HG02759 (cell line): ENCODE measurements around the gene PCDHGB3.
"Not testable (repeated sequence)": the region's sequence is repeated elsewhere in the genome, so short reads cannot be mapped to it uniquely, and the experiment has no call there.

Source experiments
- ATAC-seq: cut with Tn5 transposase; IDR thresholded peaks from one replicate; pipeline ENCODE4 v1.9.1; 2021; ENCODE audit warnings: mild to moderate bottlenecking, moderate library complexity; ENCODE audit not compliant: unreplicated experiment

The PCDHGB3 gene

DNA sequence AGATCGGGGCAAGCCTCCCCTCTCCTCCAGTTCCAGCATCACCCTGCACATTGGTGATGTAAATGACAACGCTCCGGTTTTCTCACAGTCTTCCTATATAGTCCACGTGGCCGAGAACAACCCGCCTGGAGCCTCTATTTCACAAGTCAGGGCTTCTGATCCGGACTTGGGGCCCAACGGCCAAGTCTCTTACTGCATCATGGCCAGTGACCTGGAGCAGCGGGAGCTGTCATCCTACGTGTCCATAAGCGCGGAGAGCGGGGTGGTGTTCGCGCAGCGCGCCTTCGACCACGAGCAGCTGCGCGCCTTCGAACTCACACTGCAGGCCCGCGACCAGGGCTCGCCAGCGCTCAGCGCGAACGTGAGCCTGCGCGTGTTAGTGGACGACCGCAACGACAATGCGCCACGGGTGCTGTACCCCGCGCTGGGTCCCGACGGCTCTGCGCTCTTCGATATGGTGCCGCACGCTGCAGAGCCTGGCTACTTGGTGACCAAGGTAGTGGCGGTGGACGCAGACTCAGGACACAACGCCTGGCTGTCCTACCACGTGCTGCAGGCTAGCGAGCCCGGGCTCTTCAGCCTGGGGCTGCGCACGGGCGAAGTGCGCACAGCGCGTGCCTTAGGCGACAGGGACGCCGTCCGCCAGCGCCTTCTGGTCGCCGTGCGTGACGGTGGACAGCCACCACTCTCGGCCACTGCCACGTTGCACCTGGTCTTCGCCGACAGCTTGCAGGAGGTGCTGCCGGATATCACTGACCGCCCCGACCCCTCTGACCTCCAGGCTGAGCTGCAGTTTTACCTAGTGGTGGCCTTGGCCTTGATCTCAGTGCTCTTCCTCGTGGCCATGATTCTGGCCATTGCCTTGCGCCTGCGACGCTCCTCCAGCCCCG, 19.4 kb downstream of the PCDHGB3 start:
- no peak for ATAC-seq

DNA sequence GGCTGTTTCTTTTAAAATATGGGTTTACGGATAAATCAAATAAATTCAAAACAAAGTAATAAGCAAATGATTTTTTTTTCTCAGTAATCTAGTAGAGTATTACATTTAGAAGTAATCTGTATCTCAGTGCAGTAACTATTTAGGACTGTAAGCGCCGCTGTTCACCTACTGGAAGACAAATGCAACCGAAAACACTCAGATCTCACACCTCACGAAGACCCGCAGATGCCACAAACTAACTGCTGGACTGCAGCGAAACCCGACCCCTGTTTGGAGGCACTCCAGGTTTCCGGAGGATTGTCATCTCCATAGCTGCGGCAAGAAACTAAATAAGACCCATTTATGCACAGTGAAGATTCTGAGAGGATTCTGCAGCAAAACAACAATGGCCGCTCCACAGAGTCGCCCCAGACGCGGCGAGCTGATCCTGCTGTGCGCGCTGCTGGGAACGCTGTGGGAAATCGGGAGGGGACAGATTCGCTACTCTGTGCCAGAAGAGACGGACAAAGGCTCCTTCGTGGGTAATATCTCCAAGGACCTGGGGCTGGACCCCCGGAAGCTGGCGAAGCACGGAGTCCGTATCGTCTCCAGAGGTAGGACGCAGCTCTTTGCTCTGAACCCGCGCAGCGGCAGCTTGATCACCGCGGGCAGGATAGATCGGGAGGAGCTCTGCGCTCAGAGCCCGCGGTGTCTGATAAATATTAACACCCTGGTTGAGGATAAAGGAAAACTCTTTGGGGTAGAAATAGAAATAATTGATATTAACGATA, 22.6 kb downstream of the PCDHGB3 start, which contains the start of gene PCDHGA8:
Gene PCDHGA8, plus strand, starts transcription at position 205 of the 770 bp plus-strand sequence. Its CDS starts 181 bp downstream, at position 386.
- no peak for ATAC-seq

DNA sequence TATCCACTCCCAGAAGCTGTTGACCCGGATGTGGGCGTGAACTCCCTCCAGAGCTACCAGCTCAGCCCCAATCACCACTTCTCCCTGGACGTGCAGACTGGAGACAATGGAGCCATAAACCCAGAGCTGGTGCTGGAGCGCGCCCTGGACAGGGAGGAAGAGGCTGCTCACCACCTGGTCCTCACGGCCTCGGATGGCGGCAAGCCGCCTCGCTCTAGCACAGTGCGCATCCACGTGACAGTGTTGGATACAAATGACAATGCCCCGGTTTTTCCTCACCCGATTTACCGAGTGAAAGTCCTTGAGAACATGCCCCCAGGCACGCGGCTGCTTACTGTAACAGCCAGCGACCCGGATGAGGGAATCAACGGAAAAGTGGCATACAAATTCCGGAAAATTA, 23.2 kb downstream of the PCDHGB3 start:
- ATAC-seq, result no peak

DNA sequence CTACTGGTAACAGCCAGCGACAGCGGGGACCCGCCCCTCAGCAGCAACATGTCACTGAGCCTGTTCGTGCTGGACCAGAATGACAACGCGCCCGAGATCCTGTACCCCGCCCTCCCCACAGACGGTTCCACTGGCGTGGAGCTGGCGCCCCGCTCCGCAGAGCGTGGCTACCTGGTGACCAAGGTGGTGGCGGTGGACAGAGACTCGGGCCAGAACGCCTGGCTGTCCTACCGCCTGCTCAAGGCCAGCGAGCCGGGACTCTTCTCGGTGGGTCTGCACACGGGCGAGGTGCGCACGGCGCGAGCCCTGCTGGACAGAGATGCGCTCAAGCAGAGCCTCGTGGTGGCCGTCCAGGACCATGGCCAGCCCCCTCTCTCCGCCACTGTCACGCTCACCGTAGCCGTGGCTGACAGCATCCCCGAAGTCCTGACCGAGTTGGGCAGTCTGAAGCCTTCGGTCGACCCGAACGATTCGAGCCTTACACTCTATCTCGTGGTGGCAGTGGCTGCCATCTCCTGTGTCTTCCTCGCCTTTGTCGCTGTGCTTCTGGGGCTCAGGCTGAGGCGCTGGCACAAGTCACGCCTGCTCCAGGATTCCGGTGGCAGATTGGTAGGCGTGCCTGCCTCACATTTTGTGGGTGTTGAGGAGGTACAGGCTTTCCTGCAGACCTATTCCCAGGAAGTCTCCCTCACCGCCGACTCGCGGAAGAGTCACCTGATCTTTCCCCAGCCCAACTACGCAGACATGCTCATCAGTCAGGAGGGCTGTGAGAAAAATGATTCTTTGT, 24.6 kb downstream of the PCDHGB3 start:
- not testable (repeated sequence) for ATAC-seq

DNA sequence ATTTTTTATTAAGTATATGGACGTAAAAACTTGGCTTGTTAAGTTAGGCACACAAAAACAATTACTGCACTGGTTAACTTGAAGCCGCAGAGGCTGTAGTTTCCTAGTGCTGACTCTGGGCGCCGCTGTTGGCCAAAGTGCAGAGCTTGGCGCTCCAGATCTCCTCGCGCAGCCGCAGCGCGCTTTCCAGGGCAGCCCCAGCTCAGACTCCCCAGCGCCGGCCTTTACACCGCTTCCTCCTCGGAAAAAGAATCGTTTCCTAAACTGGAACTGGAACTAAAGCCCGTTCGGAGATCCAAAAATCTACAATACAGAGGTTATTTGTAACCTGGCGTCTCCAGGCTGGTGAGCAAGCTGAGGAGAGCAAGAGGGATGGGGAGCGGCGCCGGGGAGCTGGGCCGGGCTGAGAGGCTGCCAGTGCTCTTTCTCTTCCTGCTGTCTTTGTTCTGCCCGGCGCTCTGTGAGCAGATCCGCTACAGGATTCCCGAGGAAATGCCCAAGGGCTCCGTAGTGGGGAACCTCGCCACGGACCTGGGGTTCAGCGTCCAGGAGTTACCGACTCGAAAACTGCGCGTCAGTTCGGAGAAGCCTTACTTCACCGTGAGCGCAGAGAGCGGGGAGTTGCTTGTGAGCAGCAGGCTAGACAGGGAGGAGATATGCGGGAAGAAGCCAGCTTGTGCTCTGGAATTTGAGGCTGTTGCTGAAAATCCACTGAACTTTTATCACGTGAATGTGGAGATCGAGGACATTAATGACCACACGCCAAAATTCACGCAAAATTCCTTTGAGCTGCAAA, 27.9 kb downstream of the PCDHGB3 start, which contains the start of gene PCDHGB5:
Gene PCDHGB5, plus strand, starts transcription at position 192 of the 796 bp plus-strand sequence. Its CDS starts 181 bp downstream, at position 373.
- ATAC-seq, result peak; percentile 98

DNA sequence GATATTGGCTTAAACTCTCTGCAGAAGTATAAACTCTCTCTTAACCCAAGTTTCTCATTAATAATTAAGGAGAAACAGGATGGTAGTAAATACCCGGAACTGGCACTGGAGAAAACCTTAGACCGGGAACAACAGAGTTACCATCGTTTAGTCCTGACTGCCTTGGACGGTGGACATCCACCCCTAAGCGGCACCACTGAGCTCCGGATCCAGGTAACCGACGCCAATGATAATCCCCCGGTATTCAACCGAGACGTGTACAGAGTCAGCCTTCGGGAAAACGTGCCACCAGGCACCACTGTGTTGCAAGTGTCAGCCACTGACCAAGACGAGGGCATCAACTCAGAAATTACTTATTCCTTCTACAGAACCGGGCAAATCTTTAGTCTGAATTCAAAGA, 28.6 kb downstream of the PCDHGB3 start:
- no peak for ATAC-seq

DNA sequence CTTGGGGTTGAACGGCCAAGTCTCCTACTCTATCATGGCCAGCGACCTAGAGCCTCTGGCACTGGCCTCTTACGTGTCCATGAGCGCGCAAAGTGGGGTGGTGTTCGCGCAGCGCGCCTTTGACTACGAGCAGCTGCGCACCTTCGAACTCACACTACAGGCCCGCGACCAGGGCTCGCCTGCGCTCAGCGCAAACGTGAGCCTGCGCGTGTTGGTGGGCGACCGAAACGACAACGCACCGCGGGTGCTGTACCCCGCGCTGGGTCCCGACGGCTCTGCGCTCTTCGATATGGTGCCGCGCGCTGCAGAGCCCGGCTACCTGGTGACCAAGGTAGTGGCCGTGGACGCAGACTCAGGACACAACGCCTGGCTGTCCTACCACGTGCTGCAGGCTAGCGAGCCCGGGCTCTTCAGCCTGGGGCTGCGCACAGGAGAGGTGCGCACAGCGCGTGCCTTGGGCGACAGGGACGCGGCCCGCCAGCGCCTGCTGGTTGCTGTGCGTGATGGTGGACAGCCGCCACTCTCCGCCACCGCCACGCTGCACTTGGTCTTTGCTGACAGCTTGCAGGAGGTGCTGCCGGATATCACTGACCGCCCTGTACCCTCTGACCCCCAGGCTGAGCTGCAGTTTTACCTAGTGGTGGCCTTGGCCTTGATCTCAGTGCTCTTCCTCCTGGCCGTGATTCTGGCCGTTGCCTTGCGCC, 29.7 kb downstream of the PCDHGB3 start:
- no peak for ATAC-seq

DNA sequence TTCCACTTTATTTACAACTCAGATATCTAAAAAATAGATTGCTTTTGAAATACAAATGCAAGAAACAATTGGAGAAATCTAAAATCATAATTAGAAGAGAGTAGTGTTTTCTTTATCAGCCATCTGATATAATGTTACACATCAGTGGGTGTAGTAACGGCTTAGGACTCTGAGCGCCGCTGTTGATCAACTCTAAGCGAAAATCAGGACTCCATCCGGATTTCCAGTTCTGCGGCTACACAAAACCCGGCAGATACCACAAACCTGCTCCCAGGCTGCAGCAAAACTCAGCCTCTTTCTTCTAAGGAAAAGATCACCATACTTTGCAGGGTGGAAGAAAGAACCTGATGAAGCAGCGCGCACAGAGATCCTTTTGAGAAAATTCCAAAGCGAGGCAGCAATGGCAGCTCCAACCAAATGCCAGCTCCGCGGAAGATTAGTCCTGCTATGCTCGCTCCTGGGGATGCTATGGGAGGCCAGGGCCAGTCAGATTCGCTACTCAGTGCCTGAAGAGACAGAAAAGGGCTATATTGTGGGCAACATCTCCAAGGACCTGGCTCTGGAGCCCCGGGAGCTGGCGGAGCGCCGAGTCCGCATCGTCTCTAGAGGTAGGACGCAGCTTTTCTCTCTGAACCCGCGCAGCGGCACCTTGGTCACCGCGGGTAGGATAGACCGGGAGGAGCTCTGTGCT, 32.7 kb downstream of the PCDHGB3 start, which contains the start of gene PCDHGA9:
Gene PCDHGA9, plus strand, starts transcription at position 226 of the 691 bp plus-strand sequence. Its CDS starts 175 bp downstream, at position 401.
- ATAC-seq, result no peak

DNA sequence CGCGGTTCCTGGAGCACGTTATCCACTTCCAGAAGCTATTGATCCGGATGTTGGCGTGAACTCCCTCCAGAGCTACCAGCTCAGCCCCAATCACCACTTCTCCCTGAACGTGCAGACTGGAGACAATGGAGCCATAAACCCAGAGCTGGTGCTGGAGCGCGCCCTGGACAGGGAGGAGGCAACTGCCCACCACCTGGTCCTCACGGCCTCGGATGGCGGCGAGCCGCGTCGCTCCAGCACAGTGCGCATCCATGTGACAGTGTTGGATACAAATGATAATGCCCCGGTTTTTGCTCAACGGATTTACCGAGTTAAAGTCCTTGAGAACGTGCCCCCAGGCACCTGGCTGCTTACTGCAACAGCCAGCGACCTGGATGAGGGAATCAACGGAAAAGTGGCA, 33.3 kb downstream of the PCDHGB3 start:
- no peak for ATAC-seq

DNA sequence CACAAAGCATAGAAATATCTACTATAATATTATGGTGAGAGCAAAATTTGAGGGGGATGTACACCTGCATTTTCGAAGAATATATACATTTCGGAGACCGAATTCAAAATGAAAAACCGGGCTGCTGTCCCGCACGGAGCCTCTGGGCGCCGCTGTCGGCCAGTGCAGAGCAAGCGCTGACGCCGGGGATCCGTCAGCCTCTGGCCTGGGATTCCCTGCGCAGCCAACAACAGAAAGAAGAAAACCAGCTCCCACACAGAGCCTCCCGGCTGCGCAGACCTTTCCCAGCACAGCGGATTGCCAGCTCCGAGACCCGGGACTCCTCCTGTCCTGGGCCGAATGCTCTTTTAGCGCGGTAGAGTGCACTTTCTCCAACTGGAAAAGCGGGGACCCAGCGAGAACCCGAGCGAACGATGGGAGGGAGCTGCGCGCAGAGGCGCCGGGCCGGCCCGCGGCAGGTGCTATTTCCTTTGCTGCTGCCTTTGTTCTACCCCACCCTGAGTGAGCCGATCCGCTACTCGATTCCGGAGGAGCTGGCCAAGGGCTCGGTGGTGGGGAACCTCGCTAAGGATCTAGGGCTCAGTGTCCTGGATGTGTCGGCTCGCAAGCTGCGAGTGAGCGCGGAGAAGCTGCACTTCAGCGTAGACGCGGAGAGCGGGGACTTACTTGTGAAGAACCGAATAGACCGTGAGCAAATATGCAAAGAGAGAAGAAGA, 37.9 kb downstream of the PCDHGB3 start, which contains the start of gene PCDHGB6:
Gene PCDHGB6, plus strand, starts transcription at position 232 of the 716 bp plus-strand sequence. Its CDS starts 182 bp downstream, at position 414.
- peak; percentile 65 for ATAC-seq

DNA sequence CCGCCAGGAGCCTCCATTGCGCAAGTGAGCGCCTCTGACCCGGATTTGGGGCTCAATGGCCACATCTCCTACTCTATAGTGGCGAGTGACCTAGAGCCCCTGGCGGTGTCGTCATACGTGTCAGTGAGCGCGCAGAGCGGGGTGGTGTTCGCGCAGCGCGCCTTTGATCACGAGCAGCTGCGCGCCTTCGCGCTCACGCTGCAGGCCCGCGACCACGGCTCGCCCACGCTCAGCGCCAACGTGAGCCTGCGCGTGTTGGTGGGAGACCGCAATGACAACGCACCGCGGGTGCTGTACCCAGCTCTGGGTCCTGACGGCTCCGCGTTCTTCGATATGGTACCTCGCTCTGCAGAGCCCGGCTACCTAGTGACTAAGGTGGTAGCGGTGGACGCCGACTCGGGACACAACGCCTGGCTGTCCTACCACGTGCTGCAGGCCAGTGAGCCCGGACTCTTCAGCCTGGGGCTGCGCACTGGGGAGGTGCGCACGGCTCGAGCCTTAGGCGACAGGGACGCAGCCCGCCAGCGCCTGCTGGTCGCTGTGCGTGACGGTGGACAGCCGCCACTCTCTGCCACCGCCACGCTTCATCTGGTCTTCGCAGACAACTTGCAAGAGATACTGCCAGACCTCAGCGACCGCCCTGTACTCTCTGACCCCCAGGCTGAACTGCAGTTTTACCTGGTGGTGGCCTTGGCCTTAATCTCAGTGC, 39.7 kb downstream of the PCDHGB3 start:
- no peak for ATAC-seq

DNA sequence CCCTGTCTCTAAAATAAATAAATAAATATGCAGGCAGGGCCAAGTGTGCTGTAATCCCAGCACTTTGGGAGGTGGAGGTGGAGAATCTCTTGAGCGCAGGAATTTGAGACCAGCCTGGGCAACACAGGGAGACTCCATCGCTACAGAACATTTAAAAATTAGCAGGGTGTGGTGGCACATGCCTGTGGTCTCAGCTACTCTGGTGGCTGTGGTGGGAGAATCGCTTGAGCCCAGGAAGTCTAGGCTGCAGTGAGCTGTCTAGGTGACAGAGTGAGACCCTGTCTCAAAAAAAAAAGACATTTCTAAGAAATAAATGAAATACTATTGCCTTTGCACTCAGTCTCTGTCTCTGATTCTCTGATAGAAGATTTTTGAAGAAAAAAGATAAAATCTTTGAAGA, 41.5 kb downstream of the PCDHGB3 start:
- no peak for ATAC-seq

DNA sequence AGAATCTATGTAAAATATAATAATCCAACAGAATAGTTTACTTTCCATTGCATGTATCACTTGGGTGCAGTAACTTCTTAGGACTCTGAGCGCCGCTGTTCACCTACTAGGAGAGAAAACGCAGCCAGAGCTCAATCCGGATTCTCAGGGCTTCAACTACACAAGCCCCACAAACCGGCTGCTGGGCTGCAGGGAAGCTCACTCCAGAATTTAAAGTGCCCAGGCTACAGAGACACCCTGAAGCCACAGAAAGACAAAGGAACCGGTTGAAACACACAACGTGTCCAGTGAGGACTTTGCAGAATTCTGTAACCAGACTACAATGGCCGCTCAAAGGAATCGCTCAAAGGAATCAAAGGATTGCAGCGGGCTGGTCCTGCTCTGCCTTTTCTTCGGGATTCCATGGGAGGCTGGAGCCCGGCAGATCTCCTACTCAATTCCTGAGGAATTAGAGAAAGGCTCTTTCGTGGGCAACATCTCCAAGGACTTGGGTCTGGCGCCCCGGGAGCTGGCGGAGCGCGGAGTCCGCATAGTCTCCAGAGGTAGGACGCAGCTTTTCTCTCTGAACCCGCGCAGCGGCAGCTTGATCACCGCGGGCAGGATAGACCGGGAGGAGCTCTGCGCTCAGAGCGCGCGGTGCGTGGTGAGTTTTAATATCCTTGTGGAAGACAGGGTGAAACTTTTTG, 43.0 kb downstream of the PCDHGB3 start, which contains the start of gene PCDHGA10:
Gene PCDHGA10, plus strand, starts transcription at position 134 of the 686 bp plus-strand sequence. Its CDS starts 189 bp downstream, at position 323.
- ATAC-seq, result peak; percentile 79

DNA sequence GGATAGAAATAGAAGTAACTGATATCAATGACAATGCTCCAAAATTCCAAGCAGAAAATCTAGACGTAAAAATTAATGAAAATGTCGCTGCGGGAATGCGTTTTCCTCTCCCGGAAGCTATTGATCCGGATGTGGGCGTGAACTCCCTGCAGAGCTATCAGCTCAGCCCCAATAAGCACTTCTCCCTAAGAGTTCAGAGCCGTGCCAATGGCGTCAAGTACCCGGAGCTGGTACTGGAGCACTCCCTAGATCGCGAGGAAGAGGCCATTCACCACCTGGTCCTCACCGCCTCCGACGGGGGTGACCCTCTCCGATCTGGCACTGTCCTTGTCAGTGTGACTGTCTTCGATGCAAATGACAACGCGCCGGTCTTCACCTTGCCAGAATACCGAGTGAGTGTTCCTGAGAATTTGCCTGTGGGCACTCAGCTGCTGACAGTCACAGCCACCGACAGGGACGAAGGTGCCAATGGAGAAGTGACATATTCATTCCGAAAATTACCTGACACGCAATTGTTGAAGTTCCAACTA, 43.6 kb downstream of the PCDHGB3 start:
- ATAC-seq, result peak; percentile 34

DNA sequence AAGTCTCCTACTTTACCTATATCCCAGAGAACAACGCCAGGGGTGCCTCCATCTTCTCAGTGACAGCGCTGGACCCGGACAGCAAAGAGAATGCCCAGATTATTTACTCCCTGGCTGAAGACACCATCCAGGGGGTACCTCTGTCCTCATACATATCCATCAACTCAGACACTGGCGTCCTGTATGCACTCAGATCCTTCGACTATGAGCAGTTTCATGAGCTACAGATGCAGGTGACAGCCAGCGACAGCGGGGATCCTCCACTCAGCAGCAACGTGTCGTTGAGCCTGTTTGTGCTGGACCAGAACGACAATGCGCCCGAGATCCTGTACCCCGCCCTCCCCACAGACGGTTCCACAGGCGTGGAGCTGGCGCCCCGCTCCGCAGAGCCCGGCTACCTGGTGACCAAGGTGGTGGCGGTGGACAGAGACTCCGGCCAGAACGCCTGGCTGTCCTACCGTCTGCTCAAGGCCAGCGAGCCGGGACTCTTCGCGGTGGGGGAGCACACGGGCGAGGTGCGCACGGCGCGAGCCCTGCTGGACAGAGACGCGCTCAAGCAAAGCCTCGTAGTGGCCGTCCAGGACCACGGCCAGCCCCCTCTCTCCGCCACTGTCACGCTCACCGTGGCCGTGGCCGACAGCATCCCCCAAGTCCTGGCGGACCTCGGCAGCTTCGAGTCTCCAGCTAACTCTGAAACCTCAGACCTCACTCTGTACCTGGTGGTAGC, 44.7 kb downstream of the PCDHGB3 start:
- ATAC-seq, result not testable (repeated sequence)

DNA sequence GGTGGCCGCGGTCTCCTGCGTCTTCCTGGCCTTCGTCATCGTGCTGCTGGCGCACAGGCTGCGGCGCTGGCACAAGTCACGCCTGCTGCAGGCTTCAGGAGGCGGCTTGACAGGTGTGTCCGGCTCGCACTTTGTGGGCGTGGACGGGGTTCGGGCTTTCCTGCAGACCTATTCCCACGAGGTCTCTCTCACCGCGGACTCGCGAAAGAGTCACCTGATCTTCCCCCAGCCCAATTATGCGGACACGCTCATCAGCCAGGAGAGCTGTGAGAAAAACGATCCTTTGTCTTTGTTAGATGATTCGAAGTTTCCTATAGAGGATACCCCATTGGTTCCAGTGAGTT, 45.2 kb downstream of the PCDHGB3 start:
- ATAC-seq, result not testable (repeated sequence)
